NCI-H82 treated with DMSO at 0.1 percent for 48 hours (cell line): Measurements from ENCODE around the gene P2RY2.

ENCODE experiments used
- DNase-seq: peaks from one replicate; lab custom pipeline; 2025; ENCODE audit not compliant: unreplicated experiment; lab: John Stamatoyannopoulos, UW

The P2RY2 gene

GRCh38 chr11:73218106-73218829 is at the start of gene P2RY2:
Gene P2RY2 (plus strand): TSS chr11:73218281. CDS start chr11:73234160, 15,879 bp downstream.
- DNase-seq: no peak

DNA sequence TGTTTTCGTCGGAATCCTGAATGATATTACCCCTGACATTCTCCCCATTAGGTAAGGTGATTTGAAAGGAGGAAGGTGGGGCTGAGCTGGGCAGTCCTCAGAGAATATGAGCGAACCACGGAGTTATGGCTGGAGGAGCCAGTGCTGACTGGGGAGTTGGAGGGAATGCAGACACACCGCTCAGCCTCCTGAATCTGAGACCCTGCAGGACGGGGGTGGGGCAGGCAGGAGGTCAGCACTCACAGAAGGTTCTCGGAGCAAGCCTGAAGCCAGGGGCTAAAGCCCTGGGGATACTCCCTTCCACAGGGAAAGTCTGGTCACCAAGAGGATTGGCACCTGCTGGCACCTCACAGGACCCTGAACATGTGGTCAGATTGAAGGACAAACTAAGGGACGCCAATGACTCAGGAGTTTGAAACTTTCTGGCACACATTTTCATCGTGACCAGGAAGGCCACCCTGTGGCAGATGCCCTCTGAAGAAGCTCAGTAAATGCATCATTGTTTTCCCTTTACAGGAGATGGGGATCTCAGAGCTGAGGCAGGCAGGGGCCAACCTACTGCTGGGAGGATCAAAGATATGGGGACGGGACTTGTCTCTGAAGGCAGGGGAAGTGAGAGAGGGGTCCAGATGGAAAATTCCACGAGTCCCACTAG is 49.0 kb upstream of the P2RY2 start:
- no peak for DNase-seq

GRCh38 chr11:73170140-73170539 is 47.9 kb upstream of the P2RY2 start:
- no peak for DNase-seq

DNA sequence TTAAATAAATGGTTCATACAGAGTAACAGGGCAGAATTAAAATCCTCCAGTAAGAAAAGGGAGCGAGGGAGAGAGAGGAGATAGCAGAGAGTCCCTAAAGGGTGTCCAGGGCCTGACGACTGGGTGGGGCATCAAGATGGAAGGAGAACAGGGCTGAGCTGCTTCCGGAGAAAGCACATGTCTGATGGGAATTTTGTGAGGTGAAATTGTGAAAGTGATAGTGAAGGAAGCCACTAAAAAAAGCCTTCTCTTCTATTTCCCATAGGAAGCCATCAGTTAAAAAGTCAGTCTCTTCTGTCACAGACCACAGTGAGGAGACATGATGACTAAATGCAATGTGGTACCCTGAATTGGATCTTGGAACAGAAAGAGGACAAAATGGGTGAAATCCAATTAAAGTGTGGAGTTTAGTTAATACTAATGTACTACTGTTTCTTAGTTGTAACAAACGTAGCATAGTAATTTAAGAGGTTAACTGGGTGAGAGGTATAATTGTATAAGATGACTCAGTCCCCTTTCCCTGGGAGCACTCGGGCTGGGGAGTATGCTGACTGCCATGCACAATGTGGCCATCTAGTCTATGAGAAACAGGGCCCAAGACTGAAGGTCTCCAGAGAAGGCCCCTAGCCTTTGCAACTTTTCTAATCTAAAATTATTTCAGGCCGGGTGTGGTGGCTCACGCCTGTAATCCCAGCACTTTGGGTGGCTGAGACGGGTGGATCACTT is 46.5 kb upstream of the P2RY2 start:
- no peak for DNase-seq

DNA sequence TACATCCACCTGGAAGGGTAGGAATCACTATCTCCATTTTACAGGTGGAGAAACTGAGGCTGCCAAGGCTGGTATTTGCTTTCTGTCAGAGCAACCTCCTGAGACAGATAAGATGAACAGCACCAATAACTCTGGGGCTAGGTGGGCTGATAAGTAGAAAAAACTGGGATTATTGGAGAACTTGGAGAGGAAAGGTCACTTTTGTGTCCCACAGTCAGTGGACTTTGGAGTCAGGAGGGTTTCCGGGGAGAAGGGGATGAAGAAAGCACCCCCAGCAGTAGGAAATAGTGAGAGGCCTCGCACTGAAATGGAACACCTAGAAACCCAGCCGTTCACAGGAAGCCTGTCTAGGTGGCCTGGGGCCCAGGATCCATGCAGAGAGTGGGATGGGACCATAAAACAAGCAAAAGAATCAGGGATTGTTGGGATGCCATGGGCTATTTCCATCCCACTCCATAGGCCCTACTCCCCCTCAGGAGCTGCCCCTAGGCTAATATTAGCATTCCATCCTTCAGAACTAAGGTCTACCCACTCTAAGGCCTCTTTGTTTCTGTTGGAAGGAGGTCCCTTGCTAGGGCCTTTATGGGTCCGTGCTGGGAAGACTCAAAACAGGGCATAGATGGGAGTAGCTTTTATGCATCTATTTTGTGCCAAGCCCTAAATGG is 45.0 kb upstream of the P2RY2 start:
- no peak for DNase-seq

- DNase-seq: no peak
Observed at GRCh38 chr11:73173755-73174494, 44.2 kb upstream of the P2RY2 start.

- DNase-seq: no peak
Observed at GRCh38 chr11:73174495-73174791, 43.6 kb upstream of the P2RY2 start.

DNA sequence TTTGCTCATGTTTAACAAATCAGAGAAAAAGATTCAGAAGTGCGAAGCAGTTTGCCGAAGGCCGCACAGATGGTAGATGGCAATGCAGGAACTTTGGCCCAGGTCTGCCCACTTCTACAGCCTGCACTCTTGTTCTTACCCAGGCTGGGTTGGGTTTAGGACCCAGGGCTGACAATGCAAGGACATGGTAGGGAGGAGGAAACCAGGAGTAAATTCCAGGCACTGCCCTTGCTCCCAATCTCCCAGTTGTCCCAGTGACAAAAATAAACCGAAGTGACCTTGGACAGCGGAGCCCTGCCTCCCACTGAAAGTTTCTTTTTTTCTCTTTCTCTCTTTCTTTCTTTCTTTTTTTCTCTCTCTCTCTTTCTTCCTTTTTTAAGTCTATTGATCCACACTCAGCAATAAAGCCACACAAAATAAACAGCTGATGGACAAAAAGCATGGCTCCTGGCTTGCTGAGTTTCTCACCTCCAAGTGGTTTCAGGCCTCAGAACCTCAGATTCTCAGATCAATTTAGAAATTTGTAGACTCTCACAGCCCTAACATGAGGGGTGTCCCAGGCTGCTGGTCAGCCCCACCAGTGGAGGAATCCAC is 42.4 kb upstream of the P2RY2 start:
- DNase-seq: no peak

DNA sequence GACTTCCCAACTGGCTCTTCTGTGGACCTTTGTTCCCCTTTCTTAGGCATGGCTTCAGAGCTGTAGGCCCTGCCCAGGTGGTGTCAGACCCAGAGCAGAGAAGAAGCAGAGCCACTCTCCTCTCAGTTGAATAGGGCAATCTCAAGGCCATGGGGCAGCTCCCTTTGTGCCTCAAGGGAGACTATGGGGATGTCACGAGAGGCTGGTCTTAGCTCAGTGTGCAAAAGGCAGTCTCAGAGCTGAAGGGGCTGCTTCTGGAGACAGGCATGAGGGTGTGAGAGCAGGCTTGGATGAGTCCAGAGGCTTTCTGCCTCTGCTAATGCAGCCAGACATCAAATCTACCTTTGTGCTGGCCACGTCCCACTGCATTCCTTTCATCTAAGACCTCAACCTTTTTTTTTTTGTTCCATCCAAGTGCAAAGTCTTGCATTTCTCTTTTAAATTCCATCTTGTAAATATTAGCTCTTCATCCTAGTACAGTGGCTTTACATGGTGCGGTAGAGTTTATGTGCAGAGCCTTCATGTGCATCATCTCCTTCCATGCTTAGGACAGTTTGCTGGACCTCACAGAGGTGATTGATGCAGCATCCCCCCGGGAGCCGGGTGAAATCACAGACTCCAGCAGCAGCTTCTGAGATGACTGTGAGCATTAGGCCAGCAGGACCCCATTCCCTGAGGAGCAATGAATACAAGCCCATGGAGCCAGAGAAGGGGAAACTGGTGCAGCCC is 41.8 kb upstream of the P2RY2 start:
- no peak for DNase-seq

- no peak for DNase-seq
Observed at GRCh38 chr11:73176874-73177155, 41.3 kb upstream of the P2RY2 start.

- no peak for DNase-seq
Observed at GRCh38 chr11:73177380-73177777, 40.7 kb upstream of the P2RY2 start.

DNA sequence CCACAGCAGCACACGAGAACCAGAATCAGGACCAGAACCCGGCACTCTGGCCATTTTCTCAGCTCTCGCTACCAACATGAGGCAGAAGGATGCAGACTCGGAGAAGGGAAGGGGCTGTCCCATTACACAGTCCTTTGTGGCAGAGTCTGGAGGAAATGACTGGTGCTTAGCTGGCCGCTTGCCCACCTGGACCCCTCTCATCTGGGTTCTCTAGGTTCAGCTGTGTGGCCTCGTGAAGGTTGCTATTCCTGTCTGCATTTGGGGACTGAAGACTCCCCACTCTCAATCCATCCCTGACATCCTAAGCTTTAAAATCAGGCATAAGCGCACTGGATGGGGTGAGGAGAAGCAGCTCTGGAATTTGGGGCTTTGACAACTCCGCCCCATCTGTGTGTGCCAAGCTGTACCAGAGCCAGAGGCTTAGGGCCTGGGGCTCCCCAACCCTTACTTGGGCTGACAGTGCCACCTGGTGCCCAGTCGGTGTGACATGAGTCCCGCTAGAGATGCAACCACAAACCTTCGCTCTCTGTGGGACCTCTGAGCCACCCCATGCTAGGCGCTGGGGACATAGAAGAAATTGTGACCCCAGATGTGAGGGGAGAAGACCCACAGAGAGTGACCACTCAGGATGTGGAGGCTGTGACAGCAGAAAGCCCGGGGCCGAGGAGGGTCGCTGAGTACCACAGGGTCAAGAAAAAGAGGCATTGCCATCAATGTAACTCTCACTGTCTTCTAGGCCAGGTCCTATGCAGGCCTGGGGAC is 40.1 kb upstream of the P2RY2 start:
- DNase-seq: no peak

GRCh38 chr11:73178681-73179080 is 39.4 kb upstream of the P2RY2 start:
- DNase-seq: no peak

DNA sequence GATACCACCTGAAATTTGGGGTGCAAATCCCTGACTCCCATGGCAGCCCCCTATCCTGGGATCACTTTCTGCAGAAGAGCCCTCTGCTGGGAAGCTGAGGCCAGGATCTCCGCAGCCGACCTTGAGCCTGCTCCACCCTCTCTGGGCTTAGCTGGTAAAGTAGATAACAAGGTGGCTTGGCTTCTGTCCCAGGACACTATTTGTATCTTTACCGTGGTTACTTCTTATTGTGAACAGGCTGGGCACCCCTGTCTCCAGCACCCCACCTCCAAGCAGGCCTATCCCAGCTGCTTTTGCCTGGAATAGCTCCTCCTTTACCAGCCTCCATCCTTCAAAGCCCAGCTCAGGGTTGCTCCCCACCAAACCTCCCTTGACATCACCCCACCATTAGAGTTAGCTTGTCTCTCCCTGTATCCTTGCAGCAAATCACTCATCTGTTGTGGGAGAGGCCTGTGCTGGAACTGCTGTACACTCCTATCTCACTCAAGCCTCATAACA is 35.2 kb upstream of the P2RY2 start:
- no peak for DNase-seq

DNA sequence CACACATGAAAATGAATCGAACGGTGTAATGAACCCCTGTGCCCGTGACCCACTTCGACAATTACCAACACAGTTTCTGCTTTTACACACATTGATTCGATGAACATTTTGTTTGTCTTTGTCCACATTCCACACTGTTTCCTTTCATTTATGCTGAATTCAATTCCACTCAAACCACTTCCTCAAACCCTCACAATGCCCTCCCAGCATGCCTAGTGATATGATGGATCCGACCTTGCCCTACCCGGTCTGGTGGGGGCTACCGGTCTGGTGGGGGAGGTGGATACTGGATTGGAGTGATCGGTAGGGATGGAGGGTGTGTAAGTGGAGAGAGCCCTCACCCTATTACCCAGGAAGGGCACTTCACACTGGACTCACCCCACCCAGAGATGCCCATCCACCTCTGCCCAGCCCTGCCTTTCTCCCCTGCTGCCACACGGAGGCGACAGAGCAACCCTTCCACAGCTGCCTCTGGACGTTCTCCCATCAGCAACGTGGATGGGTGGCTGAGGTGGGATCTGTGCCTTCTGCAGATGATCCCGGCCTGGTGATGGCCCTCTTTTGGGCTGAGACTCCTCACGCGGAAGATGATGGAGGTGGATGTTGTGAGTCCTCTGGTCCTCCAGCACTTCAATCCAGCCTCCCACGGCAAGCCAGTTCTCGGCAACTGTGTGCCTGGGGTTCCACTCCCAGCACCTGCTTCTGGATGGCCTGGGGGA is 33.0 kb upstream of the P2RY2 start:
- DNase-seq: peak; percentile 42

DNA sequence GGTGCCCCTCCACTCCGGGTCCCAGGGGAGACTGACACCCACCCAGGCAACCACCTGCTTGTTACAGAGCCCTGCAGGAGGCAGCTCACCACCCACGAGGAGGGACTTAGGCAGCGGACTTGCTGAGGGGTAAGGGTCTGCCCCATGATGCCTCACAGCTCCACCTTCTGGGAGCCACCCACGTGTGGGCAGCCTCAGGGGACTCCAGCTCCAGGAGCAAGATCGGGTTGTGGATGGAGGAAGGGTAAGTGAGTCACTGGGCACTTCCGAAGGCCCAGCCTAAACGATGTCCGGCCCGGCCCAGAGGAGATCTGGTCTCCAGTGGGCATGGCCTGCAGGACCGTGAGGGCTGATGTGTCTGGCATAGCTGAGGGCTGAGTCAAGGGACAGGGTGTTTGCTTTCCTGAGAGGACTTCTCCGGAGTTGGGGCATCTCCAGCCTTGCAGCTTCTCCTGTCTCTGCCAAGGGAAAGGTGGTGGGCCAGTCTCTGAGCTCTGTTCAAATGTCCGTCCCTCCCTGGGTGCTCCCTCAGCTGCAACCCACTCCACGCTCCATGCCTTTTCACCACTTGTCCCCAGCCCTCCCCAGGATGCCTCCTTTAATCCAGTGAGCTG is 32.3 kb upstream of the P2RY2 start:
- DNase-seq: no peak

DNA sequence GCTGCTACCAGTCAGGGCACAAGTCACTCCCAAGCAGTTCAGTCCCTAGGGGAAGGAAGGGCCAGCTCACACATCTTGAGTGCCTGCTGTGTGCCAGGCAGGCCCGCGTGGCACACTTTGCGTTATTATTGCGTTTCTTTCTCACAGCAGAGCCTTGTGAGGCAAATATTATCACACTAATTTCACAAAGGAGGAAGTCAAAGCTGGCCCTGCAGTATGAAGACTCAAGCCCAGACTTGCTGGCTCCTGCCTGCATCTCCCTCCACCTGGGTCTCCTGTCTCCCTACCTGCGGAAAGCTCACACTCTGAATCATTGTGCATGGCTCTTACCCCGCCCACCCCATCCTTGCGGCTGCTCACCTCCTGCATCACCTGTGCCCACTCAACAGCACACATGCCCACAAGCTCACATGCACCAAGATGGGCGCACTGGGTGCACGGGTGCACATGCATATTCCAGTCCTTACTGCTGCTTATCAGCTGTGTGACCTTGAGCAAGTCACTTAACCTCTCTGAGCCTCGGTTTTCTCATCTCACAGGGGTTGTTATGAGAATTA is 31.7 kb upstream of the P2RY2 start:
- no peak for DNase-seq

DNA sequence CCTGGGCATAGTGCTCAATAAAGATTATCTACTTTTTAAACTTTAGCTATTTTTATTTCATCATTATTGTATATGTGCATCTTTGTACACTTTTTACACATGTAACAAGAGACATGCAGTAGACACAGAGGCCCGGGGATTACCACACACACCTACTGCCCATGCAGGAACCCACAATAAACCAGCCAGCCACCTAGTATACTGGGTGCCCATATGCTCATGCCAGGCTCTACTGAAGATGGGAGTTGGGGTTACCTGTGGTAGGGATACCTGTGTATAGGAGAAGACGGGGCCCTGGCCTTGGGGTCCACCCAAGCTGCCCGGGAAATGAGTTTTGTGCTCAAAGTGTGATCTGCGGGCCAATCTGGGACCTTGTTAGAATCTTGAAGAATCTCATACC is 31.2 kb upstream of the P2RY2 start:
- DNase-seq: no peak
